NCI-H2029 (cell line): ENCODE measurements around the gene MEA1.
A peak's percentile ranks its signal among the peaks of the same experiment; 100 is the strongest.

Experiments used
- DNase-seq: peaks from one replicate; lab custom pipeline; 2025; lab: John Stamatoyannopoulos, UW

Gene MEA1

DNA sequence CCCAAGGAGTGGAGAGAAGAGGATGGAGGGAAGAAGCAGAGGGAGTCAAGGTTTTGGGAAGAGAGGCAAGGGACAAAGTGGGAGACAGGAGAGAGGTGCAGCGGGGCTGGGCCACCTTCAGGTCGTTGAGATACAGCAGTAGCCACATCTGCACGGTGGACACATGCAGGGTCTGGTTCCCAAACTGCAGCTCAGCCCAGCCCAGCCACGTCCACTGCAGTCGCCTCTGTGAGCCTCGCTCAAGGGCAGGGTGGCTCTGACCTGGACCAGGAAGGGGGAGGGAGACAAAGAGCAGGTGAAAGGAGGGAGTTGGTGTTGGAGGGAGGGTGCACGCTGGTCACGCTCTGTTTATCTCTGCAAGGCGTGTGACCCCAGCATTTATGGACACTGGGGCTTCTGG, 25.0 kb upstream of the MEA1 start:
- no peak for DNase-seq

- no peak for DNase-seq
Measured at GRCh38 chr6:43037706-43038105, 24.0 kb upstream of the MEA1 start.

DNA sequence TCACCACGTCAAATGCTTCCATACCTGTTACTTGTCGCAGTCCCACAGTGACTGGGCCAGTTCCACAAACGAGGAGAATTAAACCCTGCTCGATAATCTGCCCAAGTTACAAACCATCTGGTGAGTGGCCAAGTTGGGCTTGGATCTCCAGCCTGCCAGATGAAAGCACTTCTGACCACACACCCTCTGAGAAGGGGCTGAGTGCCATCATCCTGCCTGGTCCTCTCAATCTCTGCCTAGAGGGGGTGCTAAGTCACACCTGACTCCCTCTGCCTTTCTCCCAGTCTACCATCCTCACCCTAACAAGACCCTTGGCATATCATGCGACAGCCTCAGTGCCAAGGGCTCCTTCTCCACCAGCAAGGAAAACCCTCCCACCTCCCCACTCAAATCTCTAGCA, 23.5 kb upstream of the MEA1 start:
- no peak for DNase-seq

- DNase-seq: no peak
Measured at GRCh38 chr6:43036712-43037111, 23.0 kb upstream of the MEA1 start.

DNA sequence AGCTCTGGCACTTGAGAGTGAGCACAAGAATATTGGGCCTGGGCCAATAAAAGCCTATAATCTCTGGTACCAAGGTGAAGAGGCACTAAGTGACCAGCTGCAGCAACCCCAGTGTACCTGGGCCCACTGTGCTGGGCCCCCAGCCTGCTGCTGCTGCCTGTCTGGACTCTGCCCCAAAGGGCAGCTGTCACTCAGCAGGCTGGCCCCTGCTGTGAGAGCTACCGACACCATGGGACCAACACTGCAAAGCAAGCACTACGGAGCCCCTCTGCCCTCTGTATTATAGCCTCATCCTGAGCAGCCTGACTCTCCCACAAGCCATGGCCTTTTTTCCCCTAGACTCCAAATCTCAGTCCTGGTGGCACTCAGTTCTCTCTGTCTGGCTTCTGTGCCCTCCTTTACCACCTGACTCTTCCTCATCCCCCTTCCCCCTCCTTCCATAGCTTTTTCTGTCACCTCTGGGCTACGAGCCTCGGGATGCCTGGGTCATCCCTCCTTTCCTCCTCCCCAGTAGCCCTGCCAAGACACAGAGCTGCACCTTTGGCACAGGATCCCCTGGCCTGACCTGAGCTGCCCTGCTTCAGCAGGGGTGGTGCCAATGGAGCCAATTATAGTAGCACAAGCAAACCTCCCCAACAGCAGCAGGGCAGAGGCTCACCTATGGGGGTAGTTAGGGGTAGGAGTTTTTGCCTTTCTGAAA, 21.9 kb upstream of the MEA1 start:
- DNase-seq: no peak

DNA sequence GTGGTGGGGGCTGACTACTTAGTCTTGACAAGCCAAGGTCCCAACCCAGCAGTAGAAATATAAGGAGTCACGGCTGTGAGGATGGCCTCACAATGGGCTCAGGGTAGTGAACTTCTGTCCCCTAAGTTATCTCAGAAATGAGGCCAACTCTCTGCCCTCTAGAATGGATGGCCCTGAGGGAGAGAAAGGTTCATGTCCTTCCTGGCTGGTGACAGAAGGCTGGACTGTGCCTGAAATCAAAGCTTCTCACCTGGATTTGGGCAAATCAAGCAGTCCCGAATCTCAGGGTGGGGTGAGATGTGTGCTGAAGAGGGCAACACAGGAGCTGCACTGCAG, 20.4 kb upstream of the MEA1 start:
- no peak for DNase-seq

DNA sequence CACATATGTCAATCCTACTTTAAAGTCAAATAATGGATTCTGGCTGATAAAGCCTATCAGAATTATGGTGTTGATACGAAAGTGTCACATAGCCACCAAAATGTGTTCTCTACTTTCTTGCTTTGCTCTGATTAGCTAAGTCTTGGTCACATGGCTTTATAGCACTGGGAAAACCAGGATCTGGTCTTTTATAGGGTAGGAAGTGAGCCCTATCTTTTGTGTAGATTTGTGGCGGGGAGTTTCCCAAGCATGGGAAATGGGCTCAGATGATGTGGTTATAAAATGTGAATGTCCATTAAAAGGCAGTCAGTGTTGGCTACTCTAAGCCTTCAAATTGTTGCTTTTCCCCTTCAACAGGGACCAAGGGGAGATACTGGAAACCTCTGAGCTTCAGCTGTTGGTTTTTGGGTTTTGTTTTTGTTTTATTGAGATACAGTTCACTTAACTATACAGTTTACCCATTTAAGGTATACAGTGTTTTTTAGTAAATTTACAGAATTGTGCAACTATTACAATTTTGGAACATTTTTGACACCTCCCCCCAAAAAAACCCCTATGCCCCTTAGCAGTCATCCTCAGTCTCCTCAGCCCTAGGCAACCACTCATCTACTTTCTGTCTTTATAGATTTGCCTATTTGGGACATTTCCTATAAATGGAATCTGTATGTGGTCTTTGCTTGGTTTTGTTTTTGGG, 19.9 kb upstream of the MEA1 start:
- DNase-seq: no peak

DNA sequence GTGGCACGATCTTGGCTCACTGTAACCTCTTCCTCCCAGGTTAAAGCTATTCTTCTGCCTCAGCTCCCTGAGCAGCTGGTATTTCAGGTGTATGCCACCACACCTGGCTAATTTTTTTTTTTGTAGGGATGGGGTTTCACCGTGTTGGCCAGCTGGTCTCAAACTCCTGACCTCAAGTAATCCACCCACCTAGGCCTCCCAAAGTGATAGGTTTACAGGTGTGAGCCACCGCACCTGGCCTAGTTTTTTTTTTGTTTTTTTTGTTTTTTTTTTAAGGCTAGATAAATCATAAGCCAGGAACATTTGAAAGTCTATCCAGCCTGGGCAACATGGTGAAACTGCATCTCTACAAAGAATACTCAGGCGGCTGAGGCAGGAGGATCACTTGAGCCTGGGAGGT, 18.6 kb upstream of the MEA1 start:
- no peak for DNase-seq

DNA sequence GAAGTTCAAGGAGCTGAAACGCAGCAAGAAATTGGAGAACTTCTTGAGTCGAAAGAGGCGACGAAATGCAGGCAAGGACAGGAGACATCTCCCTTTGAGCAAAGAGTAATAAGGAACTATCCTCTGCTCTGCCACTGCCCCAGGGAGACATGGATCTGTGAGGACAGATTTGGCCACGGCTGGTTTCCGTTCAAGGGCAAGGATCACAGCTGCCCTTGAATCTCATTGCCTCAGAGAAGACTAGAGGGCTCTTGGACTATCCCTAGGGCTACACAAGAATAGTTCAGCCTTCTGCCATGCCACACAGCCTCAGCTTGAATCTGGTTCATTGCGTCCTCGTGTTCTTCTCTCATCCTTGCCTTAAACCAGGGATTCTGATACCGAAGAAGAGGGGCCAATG, 15.4 kb upstream of the MEA1 start:
- no peak for DNase-seq

DNA sequence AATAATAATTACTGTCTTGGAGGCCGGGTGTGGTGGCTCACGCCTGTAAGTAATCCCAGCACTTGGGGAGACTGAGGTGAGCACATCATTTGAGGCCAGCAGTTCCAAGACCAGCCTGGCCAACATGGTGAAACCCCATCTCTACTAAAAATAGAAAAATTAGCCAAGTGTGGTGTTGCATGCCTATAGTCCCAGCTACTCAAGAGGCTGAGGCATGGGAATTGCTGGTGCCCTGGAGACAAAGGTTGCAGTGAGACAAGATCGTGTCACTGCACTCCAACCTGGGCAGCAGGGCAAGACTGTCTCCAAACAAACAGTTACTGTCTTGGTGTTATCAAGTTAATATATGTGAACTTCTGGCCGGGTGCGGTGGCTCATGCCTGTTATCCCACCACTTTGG, 12.6 kb upstream of the MEA1 start:
- no peak for DNase-seq

- no peak for DNase-seq
Measured at GRCh38 chr6:43024436-43024835, 10.7 kb upstream of the MEA1 start.

DNA sequence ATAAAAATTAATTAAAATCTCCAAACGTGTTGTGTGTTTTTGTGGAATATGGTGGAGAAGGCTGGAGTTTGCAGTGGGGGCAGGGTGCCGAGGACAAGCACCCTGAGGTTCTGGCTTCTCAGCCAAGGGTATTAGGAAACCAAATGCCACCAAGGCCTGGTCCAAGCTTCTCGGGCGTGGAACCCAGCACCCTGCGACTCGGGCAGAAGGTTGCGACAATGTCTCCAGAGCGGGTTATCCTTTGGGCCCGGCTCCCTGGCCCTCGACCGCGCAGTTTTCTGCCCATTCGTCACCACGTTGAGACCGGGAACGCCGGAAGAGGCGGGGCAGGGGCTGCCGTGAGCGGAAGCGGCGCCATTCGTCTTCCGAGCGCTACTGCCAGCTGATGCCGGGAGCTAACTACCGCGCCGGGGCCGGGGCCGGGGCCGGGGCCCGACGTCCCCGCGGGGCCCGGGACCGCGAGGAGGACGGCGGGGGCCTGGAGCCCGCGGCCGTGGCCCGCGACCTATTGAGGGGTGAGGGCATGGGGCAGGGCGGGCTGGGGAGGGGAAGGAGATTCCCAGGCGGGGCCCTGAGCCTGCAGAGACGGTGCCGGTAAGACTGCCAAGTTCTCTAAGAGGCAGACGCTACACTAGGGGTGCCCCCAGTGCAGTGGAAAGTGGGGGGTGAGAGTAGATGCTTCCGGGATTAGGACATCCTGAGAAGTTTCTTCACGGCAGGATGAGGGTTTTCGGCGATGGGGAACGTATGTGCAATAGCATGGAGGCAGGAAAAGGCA, 7.7 kb upstream of the MEA1 start, which contains the start of gene RRP36:
TSS of gene RRP36 (plus strand) at position 354 of the 778 bp plus-strand sequence. CDS start at position 386, 32 bp downstream.
- DNase-seq: peak; percentile 69

- DNase-seq: no peak
Measured at GRCh38 chr6:43020847-43021246, 7.1 kb upstream of the MEA1 start.

DNA sequence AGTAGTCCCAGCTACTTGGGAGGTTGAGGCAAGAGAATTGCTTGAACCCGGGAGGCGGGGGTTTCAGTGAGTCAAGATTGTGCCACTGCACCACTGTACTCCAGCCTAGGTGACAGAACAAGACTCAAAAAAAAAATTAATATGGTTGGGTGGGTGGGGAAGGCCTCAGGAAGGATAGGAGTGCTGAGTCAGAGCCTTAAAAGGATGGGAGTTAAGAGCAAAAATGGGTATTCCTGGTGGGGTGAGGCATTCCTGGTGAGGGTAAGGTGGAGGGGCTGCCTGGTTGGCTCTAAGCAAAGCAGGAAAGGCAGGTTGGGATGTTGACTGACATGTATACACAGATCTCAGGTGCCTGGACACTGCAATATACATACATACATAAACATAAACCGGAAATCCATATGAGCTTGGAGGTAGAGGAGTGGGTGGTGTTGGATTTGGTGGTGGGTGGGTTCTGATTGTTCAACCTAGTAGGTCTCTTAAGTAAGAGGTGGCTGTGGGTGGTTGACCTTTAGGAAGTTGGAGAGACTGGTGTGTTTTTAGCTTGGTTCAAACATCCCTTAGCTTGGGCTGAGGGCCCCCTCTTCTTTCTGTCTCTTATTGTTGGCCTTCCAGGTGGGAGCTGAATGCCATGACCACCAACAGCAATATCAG, 6.4 kb upstream of the MEA1 start:
- no peak for DNase-seq

- DNase-seq: no peak
Measured at GRCh38 chr6:43019152-43019551, 5.4 kb upstream of the MEA1 start.

DNA sequence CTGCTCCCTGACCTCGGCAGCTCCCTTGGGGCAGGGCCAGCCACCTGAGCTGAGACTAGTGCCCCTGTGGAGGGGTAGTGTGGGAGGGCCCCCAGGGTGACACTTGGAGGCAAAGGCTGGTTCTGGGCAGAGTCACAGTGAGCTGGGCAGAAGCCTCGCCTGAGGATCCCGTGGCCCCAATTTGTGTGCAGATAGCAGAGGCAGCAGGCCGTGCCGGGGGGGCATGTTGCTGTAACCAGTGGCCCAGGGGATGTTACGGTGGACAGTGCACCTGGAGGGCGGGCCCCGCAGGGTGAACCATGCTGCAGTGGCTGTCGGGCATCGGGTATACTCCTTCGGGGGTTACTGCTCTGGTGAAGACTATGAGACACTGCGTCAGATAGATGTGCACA, 3.2 kb upstream of the MEA1 start:
- no peak for DNase-seq

DNA sequence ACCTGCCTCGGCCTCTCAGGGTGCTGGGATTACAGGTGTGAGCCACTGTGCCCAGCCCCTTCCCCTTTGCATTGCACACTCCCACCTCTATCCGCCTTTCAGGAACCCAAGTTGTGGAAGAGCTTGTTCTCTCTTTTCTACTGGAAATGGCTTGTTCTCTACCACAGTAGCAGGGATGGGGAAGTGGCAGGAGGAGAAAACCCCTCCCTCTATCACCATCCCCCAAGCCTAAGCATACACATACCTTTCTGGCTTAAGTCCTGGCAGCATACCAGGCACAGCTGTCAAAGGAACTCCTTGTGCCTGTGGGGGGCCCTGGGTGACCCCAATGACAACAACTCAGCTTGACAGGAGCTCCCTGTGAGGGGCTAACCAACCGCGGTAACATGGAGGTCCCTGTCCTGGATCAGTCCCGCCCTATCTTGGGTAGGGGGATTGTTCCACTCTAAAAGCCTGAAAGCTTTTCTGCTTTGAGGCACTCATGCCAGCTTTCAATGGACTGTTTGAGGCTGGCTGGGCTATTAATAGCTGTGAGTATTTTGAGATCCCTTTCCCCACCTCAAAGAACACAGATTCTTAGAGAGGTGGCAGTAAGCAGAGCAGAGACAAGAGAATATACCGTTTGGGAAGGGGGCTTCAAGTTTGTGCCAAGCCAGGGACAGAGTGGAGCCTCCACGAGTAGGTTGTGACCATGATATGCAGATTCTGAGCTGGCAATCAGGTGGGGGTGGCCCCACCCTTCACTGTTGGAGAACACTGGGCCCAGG, 2.6 kb upstream of the MEA1 start:
- no peak for DNase-seq

- DNase-seq: peak; percentile 2
Measured at GRCh38 chr6:43014434-43014909, 726 bp upstream of the MEA1 start.

DNA sequence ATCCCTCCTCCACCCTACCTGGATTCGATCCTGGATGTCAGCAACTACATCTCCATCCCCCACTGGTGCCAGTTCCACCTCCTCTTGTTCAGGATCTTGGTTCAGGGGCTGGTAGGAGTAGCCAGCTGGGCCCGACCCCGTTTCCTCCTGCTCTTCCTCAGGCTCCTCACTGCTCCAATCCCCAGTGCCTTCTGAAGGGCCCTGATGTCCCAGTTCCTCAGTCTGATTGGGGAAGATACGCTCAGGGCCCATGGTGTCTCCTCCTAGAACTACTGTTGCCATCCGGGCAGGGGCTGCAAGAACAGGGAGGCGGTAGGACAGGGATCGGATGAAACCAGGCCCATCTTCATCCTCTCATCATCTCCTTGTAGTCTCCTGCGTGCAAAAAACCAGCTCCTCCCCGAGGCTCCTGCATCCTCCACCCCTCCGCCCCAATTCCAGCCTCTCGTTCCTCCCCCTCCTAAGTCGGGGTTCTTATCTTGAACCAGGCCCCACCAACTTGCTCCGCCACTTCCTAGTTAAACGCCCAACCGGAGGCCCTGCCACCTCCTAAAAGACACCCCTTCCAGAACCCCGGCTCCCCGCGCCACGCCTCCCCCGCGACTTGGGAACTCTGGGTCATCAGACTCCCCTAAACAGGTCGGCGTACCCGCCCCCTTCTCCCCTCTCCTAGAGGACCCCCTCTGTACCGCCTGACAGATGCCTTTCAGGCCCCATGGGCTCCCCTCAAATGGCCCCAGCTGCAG, 476 bp downstream of the MEA1 start:
- no peak for DNase-seq

DNA sequence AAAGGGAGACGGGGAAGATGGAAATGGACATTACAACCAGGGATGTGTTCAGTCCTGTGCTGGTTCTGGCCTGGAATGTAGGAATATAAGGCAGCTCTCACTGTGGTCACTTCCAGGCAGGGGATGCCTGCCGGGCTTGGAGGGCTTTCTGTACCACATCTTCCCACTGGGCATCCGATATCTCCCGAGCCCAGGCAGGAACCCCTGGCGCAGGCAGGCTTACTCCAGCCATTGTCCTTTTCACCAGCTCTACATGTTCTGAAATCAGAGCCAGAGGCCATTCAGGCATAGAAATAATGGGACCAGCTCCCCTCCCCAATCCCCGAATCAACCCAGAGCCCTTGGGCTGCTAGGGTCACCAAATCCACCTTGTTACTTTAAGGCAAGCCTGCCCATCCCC, 1.4 kb downstream of the MEA1 start:
- no peak for DNase-seq

DNA sequence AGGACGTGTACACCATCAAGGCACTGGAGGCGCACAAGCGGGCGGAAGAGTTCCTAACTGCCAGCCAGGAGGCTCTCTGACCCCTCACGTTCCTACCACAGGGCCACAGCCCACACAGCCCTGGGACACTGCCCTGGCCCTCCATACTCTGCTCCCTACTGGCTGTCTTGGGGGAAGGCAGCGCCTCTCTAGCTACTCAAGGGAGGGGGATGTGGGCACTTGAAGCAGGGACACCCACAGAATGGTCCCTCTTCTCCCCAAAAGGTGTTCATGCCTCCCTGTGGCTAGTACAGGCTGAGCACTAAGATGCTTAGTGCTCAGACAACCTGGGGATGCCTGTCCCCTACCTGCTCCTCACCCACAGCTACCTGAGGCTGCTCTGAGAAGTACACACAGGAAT, 2.5 kb downstream of the MEA1 start:
- DNase-seq: no peak
